HFF-Myc (cell line): ENCODE results near the gene NIP7.
A peak's percentile ranks its signal among the peaks of the same experiment; 100 is the strongest.

Experiments
- DNase-seq: peaks from one replicate; pipeline ENCODE4 v3.0.0-alpha.2; 2011; ENCODE audit warnings: low read depth; ENCODE audit errors: extremely low read depth
- H3K4me3 ChIP-seq: replicated peaks from 2 replicates; pipeline ENCODE4 v1.5.1; 2011; ENCODE audit warnings: low read depth, mild to moderate bottlenecking, control low read depth, low read length
- CTCF ChIP-seq: IDR thresholded peaks from 2 replicates; pipeline ENCODE4 v1.5.1; 2012; ENCODE audit warnings: mild to moderate bottlenecking, low read depth, low read length, control low read depth; ENCODE audit errors: missing control alignments

The NIP7 gene

DNA sequence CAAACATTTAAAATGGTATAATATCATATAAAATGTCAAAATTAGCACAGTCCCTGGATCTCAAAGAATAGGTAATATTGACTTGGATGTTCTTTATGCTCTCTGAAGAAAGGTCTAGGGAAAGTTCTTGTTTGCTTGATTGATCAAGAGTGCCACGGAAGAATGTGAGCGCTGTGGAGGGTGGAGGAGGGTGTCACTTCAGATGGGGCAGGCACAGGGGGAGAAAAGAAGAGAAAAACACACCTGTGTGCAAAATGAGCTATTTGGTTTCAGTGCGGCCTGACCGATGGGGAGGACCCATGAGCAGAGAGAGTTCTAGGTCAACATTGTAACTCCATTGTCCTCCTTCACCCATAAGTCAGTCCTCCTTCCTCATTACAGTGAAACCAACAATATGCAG lies 37.3 kb upstream of the NIP7 start:
- DNase-seq, result no peak
- H3K4me3 ChIP-seq, result no peak overlapping the region
- no peak for TF ChIP-seq CTCF

DNA sequence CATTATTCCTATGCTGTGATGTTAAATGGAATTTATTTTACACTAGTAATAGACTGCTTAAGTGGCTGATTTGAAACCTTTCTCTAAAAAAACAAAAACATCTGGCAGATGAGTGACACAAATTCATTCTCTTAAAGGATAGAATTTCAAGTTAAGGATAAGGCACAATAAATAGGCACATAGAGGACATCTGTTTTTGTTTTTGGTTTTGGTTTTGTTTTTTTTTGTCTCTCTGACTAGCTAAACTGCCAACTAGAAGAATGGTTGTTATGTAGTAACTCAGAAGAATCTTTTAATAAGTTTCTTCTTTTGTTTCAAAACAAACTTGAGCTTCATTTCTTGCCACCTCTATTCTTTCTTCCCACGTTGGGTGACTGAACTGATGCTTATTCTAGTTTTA lies 33.5 kb upstream of the NIP7 start:
- no peak overlapping the region for H3K4me3 ChIP-seq
- DNase-seq, result peak; percentile 19
- TF ChIP-seq CTCF, result no peak

DNA sequence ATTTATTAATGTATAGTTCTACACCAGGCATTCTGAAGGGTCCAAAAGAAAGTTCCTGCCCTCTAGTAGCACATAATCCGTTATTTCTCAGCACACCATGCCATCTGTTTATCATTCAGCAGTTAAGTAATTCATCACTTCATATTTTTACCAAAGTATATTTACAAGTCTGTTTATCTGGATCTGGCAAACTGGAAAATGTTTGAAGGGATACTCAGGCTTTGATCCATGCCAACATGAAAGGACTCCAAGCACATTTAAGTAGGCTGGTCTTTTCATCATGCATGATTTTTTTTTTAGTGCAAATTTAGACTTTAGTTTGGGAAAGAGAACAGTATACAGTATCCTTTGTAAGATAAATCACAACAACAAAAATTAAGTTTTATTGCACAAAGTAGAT lies 32.5 kb upstream of the NIP7 start:
- no peak for DNase-seq
- no peak overlapping the region for H3K4me3 ChIP-seq
- TF ChIP-seq CTCF, result no peak

GRCh38 chr16:69307856-69308255 lies 31.7 kb upstream of the NIP7 start:
- no peak overlapping the region for H3K4me3 ChIP-seq
- TF ChIP-seq CTCF, result no peak
- DNase-seq, result no peak

GRCh38 chr16:69309316-69309715 lies 30.3 kb upstream of the NIP7 start:
- DNase-seq, result no peak
- no peak overlapping the region for H3K4me3 ChIP-seq
- no peak for TF ChIP-seq CTCF

GRCh38 chr16:69310653-69311532 lies 28.7 kb upstream of the NIP7 start, which contains the start of gene VPS4A:
Gene VPS4A (plus strand): TSS chr16:69311350. CDS start chr16:69311512, 162 bp downstream.
- TF ChIP-seq CTCF, result peak; percentile 65
- DNase-seq, result peak; percentile 76
- peak within 1 kb of the TSS; percentile 85 for H3K4me3 ChIP-seq
